H1 (cell line): ENCODE results near the gene RFX6. TPM values are rescaled to one million over a fixed set of nuclear protein-coding genes. Genes with fewer than 3 reads are reported as not detected.

Experiments used
- CTCF ChIA-PET: fragments of 300-600 bp; sonication (Branson Sonifier 250); formaldehyde crosslinking; loops from one replicate; lab custom pipeline; 2021; ENCODE audit not compliant: partially characterized antibody; lab: Charles Lee
- POLR2A ChIA-PET: fragments of 300-600 bp; sonication (Branson Sonifier 250); formaldehyde crosslinking; loops from one replicate; lab custom pipeline; 2021; ENCODE audit warnings: inconsistent platforms; ENCODE audit not compliant: partially characterized antibody; lab: Charles Lee
- DNase-seq, 2 experiments: peaks; one replicate each; pipeline versions ENCODE4 v3.0.0 to v3.0.0-alpha.2; 2010 to 2022; ENCODE audit warnings: low spot score in 2 of 2, low read depth in 1 of 2, mixed read lengths in 1 of 2
- FAIRE-seq: peaks from 2 replicates; lab custom pipeline; 2011; peaks lifted over from hg19 to GRCh38; lab: Jason Lieb, UNC
- H2AFZ ChIP-seq: 2 replicates; pipeline ENCODE4 v1.8.1; 2012; ENCODE audit warnings: low read length, inconsistent platforms
- H2AK5ac ChIP-seq: 2 replicates; pipeline ENCODE4 v1.6.1; 2013; ENCODE audit warnings: low read depth, low read length
- H2BK120ac ChIP-seq: replicated peaks from 2 replicates; pipeline ENCODE3; 2013; ENCODE audit warnings: low read depth, low read length, inconsistent platforms
- H2BK12ac ChIP-seq: 2 replicates; pipeline ENCODE4 v1.6.1; 2013; ENCODE audit warnings: low read depth, low read length
- H2BK15ac ChIP-seq: 2 replicates; pipeline ENCODE4 v1.6.1; 2013; ENCODE audit warnings: low read length
- H2BK20ac ChIP-seq: 2 replicates; pipeline ENCODE4 v1.6.1; 2013; ENCODE audit warnings: low read length
- H2BK5ac ChIP-seq: 2 replicates; pipeline ENCODE4 v1.6.1; 2013; ENCODE audit warnings: low read depth, low read length
- H3K14ac ChIP-seq: 2 replicates; pipeline ENCODE4 v1.6.1; 2013; ENCODE audit warnings: inconsistent platforms; ENCODE audit not compliant: insufficient read length
- H3K18ac ChIP-seq: 2 replicates; pipeline ENCODE4 v1.6.1; 2013; ENCODE audit warnings: low read length; ENCODE audit errors: extremely low read depth
- H3K23ac ChIP-seq: 2 replicates; pipeline ENCODE4 v1.6.1; 2013; ENCODE audit warnings: inconsistent platforms; ENCODE audit not compliant: insufficient read length
- H3K23me2 ChIP-seq: 2 replicates; pipeline ENCODE4 v1.6.1; 2013; ENCODE audit warnings: low read depth, low read length
- H3K27ac ChIP-seq: 2 replicates; pipeline ENCODE4 v1.6.1; 2011; ENCODE audit warnings: low read depth, low read length, inconsistent platforms
- H3K27me3 ChIP-seq, 4 experiments: replicated peaks in 1 of 4; 1 replicate in 1 of 4; 2 replicates in 3 of 4; pipeline versions ENCODE4 v1.6.1 to v1.8.1; 2011 to 2013; ENCODE audit warnings: low read length in 3 of 4, mild to moderate bottlenecking in 3 of 4, inconsistent platforms in 2 of 4, mixed read lengths in 2 of 4, moderate library complexity in 1 of 4; ENCODE audit not compliant: control insufficient read depth in 3 of 4, insufficient read depth in 3 of 4; ENCODE audit errors: extremely low read depth in 1 of 4
- H3K36me3 ChIP-seq, 4 experiments: 2 replicates each; pipeline versions ENCODE4 v1.6.1 to v1.8.1; 2011 to 2013; ENCODE audit warnings: mild to moderate bottlenecking in 4 of 4, low read length in 3 of 4, moderate library complexity in 2 of 4, control low read depth in 1 of 4, inconsistent platforms in 1 of 4; ENCODE audit not compliant: insufficient read depth in 4 of 4, control insufficient read depth in 2 of 4
- H3K4ac ChIP-seq: replicated peaks from 2 replicates; pipeline ENCODE3; 2013; ENCODE audit warnings: low read length, low read depth, mixed read lengths, inconsistent platforms; ENCODE audit not compliant: insufficient read length
- H3K4me1 ChIP-seq, 4 experiments: replicated peaks in 1 of 4; 1 replicate in 1 of 4; 2 replicates in 3 of 4; pipeline versions ENCODE4 v1.6.1 to v1.8.1; 2011 to 2013; ENCODE audit warnings: low read length in 3 of 4, inconsistent platforms in 2 of 4, mixed read lengths in 1 of 4; ENCODE audit not compliant: insufficient read depth in 4 of 4, control insufficient read depth in 3 of 4
- H3K4me2 ChIP-seq, 2 experiments: 2 replicates each; pipeline versions ENCODE4 v1.6.1 to v1.8.1; 2011 to 2013; ENCODE audit warnings: low read depth in 2 of 2, low read length in 2 of 2, control low read depth in 1 of 2, inconsistent platforms in 1 of 2, mild to moderate bottlenecking in 1 of 2; ENCODE audit not compliant: insufficient read depth in 1 of 2
- H3K4me3 ChIP-seq, 4 experiments: fragments of 200-600, 300-600 bp in 1 of 4; sonication (generic), shearing (Covaris generic), sonication (Bioruptor Twin) in 1 of 4; 2 replicates each; pipeline versions ENCODE4 v1.5.1 to v1.8.1; 2011 to 2016; ENCODE audit warnings: low read length in 4 of 4, low read depth in 3 of 4, control low read depth in 2 of 4, inconsistent platforms in 2 of 4, mild to moderate bottlenecking in 2 of 4, mixed read lengths in 1 of 4, moderate library complexity in 1 of 4; ENCODE audit not compliant: insufficient read depth in 2 of 4; ENCODE audit errors: extremely low read depth in 1 of 4
- H3K56ac ChIP-seq: replicated peaks from 2 replicates; pipeline ENCODE3; 2013; ENCODE audit warnings: low read depth, mild to moderate bottlenecking, mixed read lengths, low read length, inconsistent platforms; ENCODE audit not compliant: insufficient read length
- H3K79me1 ChIP-seq: 2 replicates; pipeline ENCODE4 v1.6.1; 2013; ENCODE audit warnings: low read depth, low read length, control low read depth
- H3K79me2 ChIP-seq, 2 experiments: 2 replicates each; pipeline versions ENCODE4 v1.6.1 to v1.8.1; 2012 to 2013; ENCODE audit warnings: low read length in 2 of 2, mild to moderate bottlenecking in 2 of 2, inconsistent platforms in 1 of 2; ENCODE audit not compliant: insufficient read depth in 2 of 2, control insufficient read depth in 1 of 2
- H3K9ac ChIP-seq, 4 experiments: replicated peaks in 1 of 4; 1 replicate in 1 of 4; 2 replicates in 3 of 4; pipeline versions ENCODE4 v1.6.1 to v1.8.1; 2011 to 2013; ENCODE audit warnings: low read depth in 3 of 4, low read length in 3 of 4, control low read depth in 2 of 4, mild to moderate bottlenecking in 2 of 4, moderate library complexity in 2 of 4, inconsistent platforms in 1 of 4; ENCODE audit errors: extremely low read depth in 1 of 4
- H3K9me3 ChIP-seq, 2 experiments: 2 replicates each; pipeline versions ENCODE4 v1.6.1 to v1.8.1; 2012 to 2013; ENCODE audit warnings: mild to moderate bottlenecking in 2 of 2, moderate library complexity in 2 of 2, control low read depth in 1 of 2, inconsistent platforms in 1 of 2, low read depth in 1 of 2, low read length in 1 of 2, mixed read lengths in 1 of 2; ENCODE audit not compliant: insufficient read depth in 2 of 2
- H4K20me1 ChIP-seq, 2 experiments: replicated peaks in 1 of 2; 2 replicates each; pipeline versions ENCODE3 to v1.8.1; 2011 to 2013; ENCODE audit warnings: inconsistent platforms in 2 of 2, low read length in 2 of 2, mild to moderate bottlenecking in 1 of 2; ENCODE audit not compliant: insufficient read depth in 2 of 2, control insufficient read depth in 1 of 2
- H4K5ac ChIP-seq: 2 replicates; pipeline ENCODE4 v1.6.1; 2013; ENCODE audit warnings: low read length, low read depth, mixed read lengths, inconsistent platforms; ENCODE audit not compliant: insufficient read length
- H4K8ac ChIP-seq: 2 replicates; pipeline ENCODE4 v1.8.0; 2013; ENCODE audit warnings: mild to moderate bottlenecking, moderate library complexity, low read length, inconsistent platforms; ENCODE audit not compliant: insufficient read depth; ENCODE audit errors: extremely low read depth
- H4K91ac ChIP-seq: replicated peaks from 2 replicates; pipeline ENCODE3; 2013; ENCODE audit warnings: low read length, mixed read lengths, inconsistent platforms; ENCODE audit not compliant: insufficient read length
- ASH2L ChIP-seq: fragments of 200-600, 300-600 bp; sonication (generic); IDR thresholded peaks from one replicate; pipeline ENCODE4 v1.7.1; 2017; ENCODE audit warnings: low read length
- EZH2 ChIP-seq: fragments of 200-600 bp; sonication (generic); IDR thresholded peaks from 2 replicates; pipeline ENCODE4 v1.7.1; 2012; ENCODE audit warnings: low read depth, mild to moderate bottlenecking, moderate library complexity, low read length, inconsistent platforms; ENCODE audit not compliant: severe bottlenecking
- KDM4A ChIP-seq: IDR thresholded peaks from one replicate; pipeline ENCODE4 v1.7.1; 2012; ENCODE audit warnings: low read depth, mild to moderate bottlenecking, moderate library complexity, low read length, inconsistent platforms; ENCODE audit not compliant: severe bottlenecking
- RBBP5 ChIP-seq: IDR thresholded peaks from 2 replicates; pipeline ENCODE4 v1.7.1; 2012; ENCODE audit warnings: low read depth, mild to moderate bottlenecking, inconsistent platforms, low read length, moderate library complexity, borderline replicate concordance
- TCF12 ChIP-seq: IDR thresholded peaks from 2 replicates; pipeline ENCODE4 v1.6.1; 2011; ENCODE audit warnings: low read depth, mild to moderate bottlenecking, low read length
- USF2 ChIP-seq: IDR thresholded peaks from 2 replicates; pipeline ENCODE4 v1.6.1; 2011; ENCODE audit warnings: low read length, improper control_type of control experiment
- ZNF274 ChIP-seq: IDR thresholded peaks from 2 replicates; pipeline ENCODE4 v1.7.0; 2012; ENCODE audit warnings: low read length, borderline replicate concordance; ENCODE audit errors: extremely low read depth
- WGBS, 2 experiments: shearing (Covaris generic) in 1 of 2; methylation state at CpG; one replicate each; pipeline versions ENCODE4 v1.1.6 to v1.1.7; 2013 to 2015; ENCODE audit warnings: low lambda C conversion rate in 2 of 2, mixed read lengths in 2 of 2, inconsistent platforms in 1 of 2, low coverage in 1 of 2, missing lambda C conversion rate in 1 of 2; ENCODE audit not compliant: insufficient replicate concordance in 2 of 2, insufficient coverage in 1 of 2, insufficient read length in 1 of 2; ENCODE audit errors: extremely low coverage in 1 of 2, missing lambda C conversion rate in 1 of 2; 5-methylcytosine and 5-hydroxymethylcytosine counted together
- long read RNA-seq, 2 experiments: library from RNA in 1 of 2; library from capped mRNA in 1 of 2; stranded (forward); transcript quantifications; one replicate each; pipeline ENCODE4 v2.0.0, GENCODE V29; 2021; ENCODE audit warnings: inconsistent platforms in 1 of 2
- polyA minus RNA-seq, 3 experiments: library from RNA; depleted of rRNA, polyadenylated mRNA; stranded (reverse); fragments of >200 nt; gene quantifications; 1 replicate in 2 of 3; 2 replicates in 1 of 3; pipeline ENCODE4 v1.2.3, GENCODE V29; 2011
- polyA plus RNA-seq, 7 experiments: library from polyadenylated mRNA; depleted of rRNA in 3 of 7; stranded (reverse) in 5 of 7; unstranded in 2 of 7; fragments of >200 nt in 5 of 7; fragments of 200-250 nt in 2 of 7; gene quantifications; 1 replicate in 5 of 7; 2 replicates in 1 of 7; 4 replicates in 1 of 7; pipeline versions ENCODE4 v1.2.1 to v1.2.3, GENCODE V29; 2011 to 2013; ENCODE audit warnings: missing spikeins in 2 of 7, mixed read lengths in 2 of 7
- total RNA-seq: library from RNA; stranded (reverse); fragmentation: NEBNext Ultra II Directional; extraction: Animal tissue kit (Norgen Biotek cat#: 25700); gene quantifications from 2 replicates; pipeline ENCODE4 v1.2.1, GENCODE V29; 2021

Gene RFX6
- total RNA-seq, result not detected in 2 replicates
- not detected in 2 replicates for polyA plus RNA-seq (2011; rRNA removed)
- not detected for polyA plus RNA-seq (2011; cell fraction: cytosol; rRNA removed)
- polyA plus RNA-seq (2011; cell fraction: nucleus; rRNA removed), result not detected
- not detected in 4 replicates for polyA plus RNA-seq (2012, experiment 1 of 2)
- not detected for polyA plus RNA-seq (2012, experiment 2 of 2)
- polyA plus RNA-seq (2013, experiment 1 of 2), result 0.02 TPM
- polyA plus RNA-seq (2013, experiment 2 of 2), result 0.02 TPM
- 0.07 and 0.09 TPM in 2 replicates for polyA minus RNA-seq (2011; rRNA and poly(A)+ RNA removed)
- not detected for polyA minus RNA-seq (2011; cell fraction: cytosol; rRNA and poly(A)+ RNA removed)
- polyA minus RNA-seq (2011; cell fraction: nucleus; rRNA and poly(A)+ RNA removed), result not detected
- long read RNA-seq, experiment 1, result 0 reads
- long read RNA-seq, experiment 2, result 0 reads

GRCh38 chr6:116876635-116877611 is at the start of gene RFX6:
TSS of gene RFX6 (plus strand) at chr6:116877242. CDS start at chr6:116877276, 34 bp downstream.
- no peaks in the 10 kb centered on the region for H3K79me2 ChIP-seq
- peak in 1 of 2 experiments; percentile 80 for DNase-seq
- H2BK20ac ChIP-seq, result no peak within 1 kb of the TSS
- H3K56ac ChIP-seq, result no peak within 1 kb of the TSS
- H3K4ac ChIP-seq, result no peak within 1 kb of the TSS
- H3K4me2 ChIP-seq, result peak within 1 kb of the TSS; percentile 99 to 100
- no peak for FAIRE-seq
- POLR2A ChIA-PET, result interaction anchor here (0.6 kb wide), 1 partner anchor 598 kb away, joined by 3 read pairs; no protein-coding TSS in a partner anchor
- no peak within 1 kb of the TSS for H4K91ac ChIP-seq
- H2BK15ac ChIP-seq, result no peak within 1 kb of the TSS
- H3K36me3 ChIP-seq, result no peaks in the 10 kb centered on the region
- no peak within 1 kb of the TSS for H3K18ac ChIP-seq
- CTCF ChIA-PET, result interaction anchor here (0.8 to 1.1 kb wide), 4 partner anchors 65 to 108 kb away, joined by 3 read pairs; no protein-coding TSS in a partner anchor
- peak within 1 kb of the TSS; percentile 4; the same call in 1 of the 2 replicates for H4K8ac ChIP-seq
- peaks cover 12 to 41% (median 29%) of the 10 kb centered on the region in 4 experiments for H3K27me3 ChIP-seq
- peak within 1 kb of the TSS; percentile 88 for H2AFZ ChIP-seq
- no peak within 1 kb of the TSS for H3K23ac ChIP-seq
- peaks cover 0 to 4% of the 10 kb centered on the region in 2 experiments; a peak in 1 of 4 replicates for H3K9me3 ChIP-seq
- H3K9ac ChIP-seq, result no peak within 1 kb of the TSS; a peak in 2 of 7 replicates
- no peaks in the 10 kb centered on the region for H3K79me1 ChIP-seq
- H3K4me1 ChIP-seq, result peaks cover 0 to 5% (median 0%) of the 10 kb centered on the region in 4 experiments; a peak in 1 of 7 replicates
- H4K5ac ChIP-seq, result no peak within 1 kb of the TSS
- no peak within 1 kb of the TSS for H3K14ac ChIP-seq
- no peak within 1 kb of the TSS for H2AK5ac ChIP-seq
- H3K23me2 ChIP-seq, result peaks cover 8% of the 10 kb centered on the region; the same call in 1 of the 2 replicates
- H3K4me3 ChIP-seq, result peak within 1 kb of the TSS; percentile 71 to 96 (median 79)
- peaks cover 0 to 2% of the 10 kb centered on the region in 2 experiments for H4K20me1 ChIP-seq
- no peak within 1 kb of the TSS for H3K27ac ChIP-seq
- no peak within 1 kb of the TSS for H2BK120ac ChIP-seq
- no peak within 1 kb of the TSS for H2BK12ac ChIP-seq
- 1% methylated on average over 40 of the region's 73 CpGs; no CpG with 5 or more reads in 1 of the 2 experiments for WGBS, 2 experiments
- no peak within 1 kb of the TSS for H2BK5ac ChIP-seq
- TF ChIP-seq USF2 (no peak), ASH2L (peak; percentile 73), TCF12 (0 out of 2 replicates have a peak, but pooled peaks have one; percentile 13), RBBP5 (peak; percentile 82; the same call in 1 of the 2 replicates), EZH2 (peak; percentile 76), ZNF274 (no peak), KDM4A (peak; percentile 96)
